ENCODE results near the gene ANAPC16. TPM values are rescaled to one million over a fixed set of nuclear protein-coding genes. Genes with fewer than 3 reads are reported as not detected.
"Not testable (repeated sequence)": the region's sequence is repeated elsewhere in the genome, so short reads cannot be mapped to it uniquely, and the experiment has no call there.

Gene ANAPC16
- total RNA-seq, 1 donor from 2014 or later, result 59.8 TPM

DNA sequence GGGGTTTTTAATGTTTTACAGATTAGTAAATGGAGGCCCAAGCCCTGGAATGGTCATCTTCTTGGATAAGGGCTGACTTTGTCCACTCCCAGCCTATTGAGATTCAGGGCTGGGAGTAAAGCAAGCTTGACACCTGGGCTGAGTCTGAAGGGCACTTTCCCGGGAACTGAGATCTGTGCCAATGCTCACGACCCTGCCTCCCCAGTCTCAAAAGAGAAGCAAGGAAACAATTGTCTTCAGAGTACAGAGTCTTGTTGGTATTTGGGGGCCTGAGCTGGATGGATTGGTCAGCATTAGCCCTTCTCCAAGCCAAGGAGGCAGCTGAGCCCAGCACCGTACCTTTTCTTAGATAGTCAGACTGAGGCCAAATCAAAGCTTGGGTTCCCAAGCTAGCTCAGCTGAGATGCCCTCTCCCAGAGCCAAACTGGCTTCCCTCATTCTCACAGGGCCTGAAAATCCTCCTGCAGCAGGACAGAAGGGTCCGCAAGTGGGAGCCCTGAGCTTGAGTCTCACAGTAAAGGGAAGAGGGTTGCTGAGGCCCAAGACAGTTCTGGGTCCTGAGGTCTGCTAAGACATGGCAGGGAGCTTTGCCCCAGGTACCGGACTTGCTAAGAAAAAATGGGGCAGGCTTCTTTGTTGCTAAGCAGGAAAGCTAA is 61.7 kb downstream of the ANAPC16 start:
- DNase-seq (ENCODE audit: low read depth, low spot score), result no peak

DNA sequence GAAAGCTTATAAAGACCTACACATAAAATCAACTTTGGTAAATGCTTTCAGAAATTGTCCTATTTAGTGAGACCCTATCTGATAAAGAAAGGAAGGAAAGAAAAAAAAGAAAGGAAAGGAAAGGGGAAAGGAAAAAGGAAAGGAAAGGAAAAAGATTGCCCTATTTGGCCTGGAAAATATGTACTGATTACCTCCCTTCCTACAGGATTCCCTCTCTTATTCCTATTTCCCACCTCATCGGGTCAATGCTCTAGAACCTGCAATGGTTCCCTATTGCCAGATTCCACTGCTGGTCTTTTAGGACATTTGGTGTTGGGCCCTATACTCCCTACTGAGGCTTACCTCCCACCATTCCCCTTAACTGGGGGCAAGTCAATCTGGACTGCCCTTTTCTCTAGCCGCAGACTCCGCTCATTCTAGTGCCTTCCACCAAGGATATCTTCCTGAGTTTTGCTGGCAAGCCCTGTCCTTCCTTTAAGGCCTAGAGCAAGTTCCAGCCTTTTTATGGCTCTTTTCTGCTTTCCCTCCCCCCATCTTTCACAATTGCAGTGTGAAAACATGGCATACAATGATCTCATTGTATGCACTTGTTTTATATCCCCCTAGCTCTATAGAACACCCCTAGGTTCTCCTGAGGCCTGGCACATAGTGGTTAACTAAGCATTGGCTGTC is 62.3 kb downstream of the ANAPC16 start:
- no peak for DNase-seq (ENCODE audit: low read depth, low spot score)

DNA sequence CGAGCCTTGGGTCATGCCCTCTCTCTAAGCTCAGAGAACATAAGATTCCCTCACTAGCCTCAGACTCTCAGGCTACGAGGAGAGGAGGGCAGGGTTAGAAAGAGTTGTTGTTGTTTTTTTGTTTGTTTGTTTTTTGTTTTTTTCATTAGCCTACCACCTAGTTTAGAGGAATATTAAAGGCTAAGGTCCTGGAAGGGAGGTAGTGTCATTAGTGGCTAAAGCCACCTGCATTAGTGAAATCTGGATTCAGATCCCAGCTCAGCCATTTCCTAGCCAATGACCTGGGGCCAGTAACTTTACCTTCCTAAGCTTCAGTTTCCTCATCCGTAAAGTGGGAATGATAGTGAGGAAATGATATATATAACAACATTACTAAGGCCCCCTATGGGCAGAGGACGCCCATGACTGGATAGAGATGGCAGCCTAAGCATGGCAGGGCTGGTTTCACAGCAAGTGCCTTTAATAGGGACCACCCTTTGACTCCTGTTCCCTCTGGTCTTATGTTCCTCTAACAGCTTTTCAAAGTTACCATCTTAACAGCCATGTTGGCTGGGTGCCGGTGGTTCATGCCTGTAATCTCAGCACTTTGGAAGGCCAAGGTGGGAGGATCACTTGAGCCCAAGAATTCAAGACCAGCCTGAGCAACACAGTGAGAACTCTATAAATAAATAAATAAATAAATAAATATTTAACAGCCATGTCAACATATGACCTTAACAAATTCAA is 63.0 kb downstream of the ANAPC16 start:
- no peak for DNase-seq (ENCODE audit: low read depth, low spot score)

GRCh38 chr10:72279587-72279986 is 63.8 kb downstream of the ANAPC16 start:
- DNase-seq (ENCODE audit: low read depth, low spot score), result not testable (repeated sequence)

DNA sequence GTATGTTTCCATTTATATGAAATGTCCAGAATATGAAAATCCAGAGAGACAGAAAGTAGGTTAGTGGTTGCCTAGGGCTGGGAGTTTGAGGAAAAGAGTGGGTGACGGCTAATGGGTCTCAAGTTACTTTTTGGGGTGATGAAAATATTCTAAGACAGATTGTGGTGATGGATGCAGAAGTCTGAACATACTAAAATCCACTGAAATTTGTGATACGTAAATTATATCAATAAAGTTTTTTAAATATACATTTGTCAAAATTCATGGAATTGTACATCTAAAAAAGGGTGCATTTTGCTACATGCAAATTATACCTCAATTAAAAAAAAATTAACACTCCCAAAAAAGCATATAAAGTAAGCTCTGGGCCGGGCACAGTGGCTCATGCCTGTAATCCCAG is 67.3 kb downstream of the ANAPC16 start:
- DNase-seq (ENCODE audit: low read depth, low spot score), result no peak

Other genes starting within 250 kb of the ANAPC16 start
- gene SPOCK2, start 127.5 kb upstream of the ANAPC16 start, total RNA-seq, result 0.18 and 0.20 TPM in 2 replicates
- 26.0 and 26.8 TPM in 2 replicates for gene ASCC1, start 264 bp downstream of the ANAPC16 start, total RNA-seq
- 133 and 170 TPM in 2 replicates for gene DDIT4, start 57.9 kb downstream of the ANAPC16 start, total RNA-seq
- 26.2 and 27.8 TPM in 2 replicates for gene DNAJB12, start 138.9 kb downstream of the ANAPC16 start, total RNA-seq